NB4 (cell line): Measurements from ENCODE around the gene CTIF.

ENCODE experiments used
- MYC ChIP-seq: IDR thresholded peaks from 2 replicates; pipeline ENCODE4 v1.6.1; 2011; ENCODE audit warnings: low read depth, low read length
- POLR2A ChIP-seq: IDR thresholded peaks from 2 replicates; pipeline ENCODE4 v1.6.1; 2011; ENCODE audit warnings: mild to moderate bottlenecking; ENCODE audit not compliant: insufficient read length; ENCODE audit errors: extremely low read depth
- TF ChIP-seq, protein P1 (sequence below): IDR thresholded peaks from one replicate; pipeline ENCODE4 v1.5.1; 2012; ENCODE audit warnings: low read depth, low read length
- TF ChIP-seq, protein P2 (sequence below): IDR thresholded peaks from 2 replicates; pipeline ENCODE4 v1.6.1; 2011; ENCODE audit warnings: low read depth, low read length

DNA sequence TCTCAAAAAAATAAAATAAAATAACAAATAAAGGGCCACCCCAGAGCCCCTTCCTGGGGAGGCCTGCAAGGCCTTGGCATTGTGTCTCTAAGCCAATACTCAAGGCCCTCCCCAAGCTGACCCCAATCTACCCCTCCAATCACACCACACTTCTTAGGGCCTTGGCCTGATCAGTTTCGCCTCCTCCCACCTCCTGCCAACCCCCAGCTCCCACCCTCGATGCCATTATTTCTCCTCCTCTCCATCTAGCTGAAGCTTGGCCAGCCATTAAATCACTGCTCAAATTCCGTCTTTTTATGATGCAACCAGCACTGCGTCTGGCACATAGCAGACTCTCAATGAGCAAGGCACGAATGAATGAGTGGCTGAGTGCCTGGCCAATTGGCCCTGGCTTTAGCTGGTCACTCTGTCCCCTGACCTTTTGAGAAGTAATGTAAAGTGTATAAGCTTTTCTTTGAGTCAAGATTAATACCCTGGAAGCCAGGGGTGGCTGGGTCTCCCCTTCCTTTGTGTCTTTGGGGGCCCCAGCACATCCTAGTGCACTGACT, 356.0 kb downstream of the CTIF start:
- TF ChIP-seq, protein P1, sequence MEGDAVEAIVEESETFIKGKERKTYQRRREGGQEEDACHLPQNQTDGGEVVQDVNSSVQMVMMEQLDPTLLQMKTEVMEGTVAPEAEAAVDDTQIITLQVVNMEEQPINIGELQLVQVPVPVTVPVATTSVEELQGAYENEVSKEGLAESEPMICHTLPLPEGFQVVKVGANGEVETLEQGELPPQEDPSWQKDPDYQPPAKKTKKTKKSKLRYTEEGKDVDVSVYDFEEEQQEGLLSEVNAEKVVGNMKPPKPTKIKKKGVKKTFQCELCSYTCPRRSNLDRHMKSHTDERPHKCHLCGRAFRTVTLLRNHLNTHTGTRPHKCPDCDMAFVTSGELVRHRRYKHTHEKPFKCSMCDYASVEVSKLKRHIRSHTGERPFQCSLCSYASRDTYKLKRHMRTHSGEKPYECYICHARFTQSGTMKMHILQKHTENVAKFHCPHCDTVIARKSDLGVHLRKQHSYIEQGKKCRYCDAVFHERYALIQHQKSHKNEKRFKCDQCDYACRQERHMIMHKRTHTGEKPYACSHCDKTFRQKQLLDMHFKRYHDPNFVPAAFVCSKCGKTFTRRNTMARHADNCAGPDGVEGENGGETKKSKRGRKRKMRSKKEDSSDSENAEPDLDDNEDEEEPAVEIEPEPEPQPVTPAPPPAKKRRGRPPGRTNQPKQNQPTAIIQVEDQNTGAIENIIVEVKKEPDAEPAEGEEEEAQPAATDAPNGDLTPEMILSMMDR, result no peak
- TF ChIP-seq POLR2A, result no peak
- TF ChIP-seq, protein P2, sequence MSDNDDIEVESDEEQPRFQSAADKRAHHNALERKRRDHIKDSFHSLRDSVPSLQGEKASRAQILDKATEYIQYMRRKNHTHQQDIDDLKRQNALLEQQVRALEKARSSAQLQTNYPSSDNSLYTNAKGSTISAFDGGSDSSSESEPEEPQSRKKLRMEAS, result no peak
- no peak for TF ChIP-seq MYC
